Frontal cortex (tissue), 4 donors: ENCODE data around the gene ADAM12. TPM values are rescaled to one million over a fixed set of nuclear protein-coding genes. Genes with fewer than 3 reads are reported as not detected.
"Not testable (repeated sequence)": the region's sequence is repeated elsewhere in the genome, so short reads cannot be mapped to it uniquely, and the experiment has no call there.

Experiments
- DNase-seq, 2 donors: peaks; one replicate each; pipeline ENCODE4 v3.0.0; 2012; ENCODE audit warnings: low spot score in 2 of 2
- FAIRE-seq: peaks from 2 replicates; lab custom pipeline; 2012; peaks lifted over from hg19 to GRCh38; lab: Jason Lieb, UNC
- total RNA-seq: library from RNA; depleted of rRNA; stranded (reverse); fragments of >200 nt; gene quantifications from one replicate; pipeline ENCODE4 v1.2.3, GENCODE V29; 2014
- donor health status: control.
- donor health status: control.
- donor health status: control.

The ADAM12 gene
- total RNA-seq, 1 donor from 2014 or later, result 2.9 TPM

GRCh38 chr10:126375926-126376554 is 12.2 kb downstream of the ADAM12 start:
- FAIRE-seq, result no peak

DNA sequence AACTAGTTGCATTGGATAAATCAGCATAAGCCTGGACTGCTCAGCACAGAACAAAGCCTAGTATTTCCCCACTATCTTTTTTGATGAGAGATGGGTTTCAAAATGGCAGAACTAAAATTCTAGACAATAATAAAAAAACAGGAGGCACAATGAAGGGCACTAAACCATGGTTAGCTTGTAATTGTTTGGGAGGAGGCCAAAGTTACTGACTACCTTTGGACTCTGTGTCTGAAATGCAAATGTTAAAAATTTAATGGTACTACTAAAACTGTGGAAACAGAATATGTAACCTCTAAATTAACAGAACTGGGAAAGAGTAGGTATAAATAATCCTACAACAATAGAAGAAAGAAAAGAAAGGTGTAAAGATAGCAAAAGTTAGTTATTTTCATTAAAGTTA is 13.0 kb downstream of the ADAM12 start:
- no peak for FAIRE-seq
- DNase-seq, result no peak

More at GRCh38 chr10:126375926-126376554, 12.2 kb downstream of the ADAM12 start:
- no peak for DNase-seq

GRCh38 chr10:126374435-126374834 is 13.8 kb downstream of the ADAM12 start:
- no peak for DNase-seq
- FAIRE-seq, result no peak

DNA sequence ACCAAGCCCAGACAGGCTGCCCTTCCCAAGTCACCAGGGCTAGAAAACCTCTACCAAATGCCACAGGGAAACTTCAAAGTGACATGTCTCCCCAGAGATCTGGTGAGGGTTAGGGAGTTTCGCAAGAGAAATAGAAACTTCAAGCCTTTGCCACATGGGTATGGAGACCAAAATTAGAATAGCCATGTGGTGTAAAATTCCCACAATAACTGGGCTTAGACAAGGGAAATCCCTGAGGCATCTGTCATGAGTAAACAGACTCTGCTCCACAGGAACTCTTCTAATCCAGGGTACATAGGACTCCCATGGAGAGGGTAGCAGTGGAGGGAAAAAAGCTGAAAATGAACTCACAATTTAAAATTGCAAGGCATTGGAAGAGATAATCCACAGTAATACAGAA is 14.3 kb downstream of the ADAM12 start:
- DNase-seq (no peak), FAIRE-seq (no peak)

- no peak for DNase-seq
- FAIRE-seq, result no peak
Measured at GRCh38 chr10:126373147-126373546, 15.1 kb downstream of the ADAM12 start.

DNA sequence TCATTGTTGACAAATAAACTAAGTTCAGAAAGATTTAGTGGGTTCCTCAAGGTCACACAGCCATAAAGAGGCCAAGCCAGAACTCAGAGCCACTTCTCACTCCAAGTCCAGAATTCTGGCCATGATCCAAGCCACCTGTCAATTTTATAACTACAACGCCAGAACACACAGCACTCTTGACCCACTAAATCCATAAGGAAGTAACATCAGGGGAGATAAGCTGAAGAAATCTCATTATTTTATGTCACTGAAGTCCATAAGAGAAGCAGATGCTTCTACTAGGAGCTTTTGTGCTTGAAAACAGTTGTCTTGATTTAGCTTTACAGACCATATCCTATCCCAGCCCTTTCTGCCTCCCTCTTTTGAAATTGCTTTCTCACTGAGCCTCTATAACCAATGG is 15.9 kb downstream of the ADAM12 start:
- DNase-seq (no peak), FAIRE-seq (no peak)

DNA sequence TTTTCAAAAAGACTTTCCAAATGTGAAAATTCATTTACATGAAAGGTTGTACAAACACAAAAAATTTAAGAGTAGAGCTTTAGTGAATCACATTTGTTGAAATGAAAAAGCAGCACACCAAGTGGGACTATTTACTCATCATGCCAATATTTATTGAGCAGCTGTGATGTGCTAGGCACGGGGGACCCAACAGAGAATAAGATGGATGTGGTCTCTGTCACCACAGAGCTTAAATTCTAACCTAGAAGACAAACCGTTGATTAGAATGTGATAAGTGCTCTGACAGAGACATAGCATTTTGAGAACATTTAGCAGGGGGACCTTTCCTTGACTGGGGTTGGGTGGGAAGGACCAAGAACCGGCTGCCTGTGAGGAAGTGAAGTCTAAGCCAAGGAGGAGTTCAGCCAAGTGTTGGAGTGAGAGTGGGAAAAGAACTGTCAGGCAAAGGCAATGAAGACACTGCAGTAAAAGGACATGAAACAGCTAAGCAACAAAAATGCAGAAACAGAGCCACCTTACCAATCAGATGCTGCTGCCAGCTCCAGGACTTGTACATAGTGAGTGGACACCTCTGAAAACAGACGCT is 19.1 kb downstream of the ADAM12 start:
- DNase-seq (no peak), FAIRE-seq (no peak)

DNA sequence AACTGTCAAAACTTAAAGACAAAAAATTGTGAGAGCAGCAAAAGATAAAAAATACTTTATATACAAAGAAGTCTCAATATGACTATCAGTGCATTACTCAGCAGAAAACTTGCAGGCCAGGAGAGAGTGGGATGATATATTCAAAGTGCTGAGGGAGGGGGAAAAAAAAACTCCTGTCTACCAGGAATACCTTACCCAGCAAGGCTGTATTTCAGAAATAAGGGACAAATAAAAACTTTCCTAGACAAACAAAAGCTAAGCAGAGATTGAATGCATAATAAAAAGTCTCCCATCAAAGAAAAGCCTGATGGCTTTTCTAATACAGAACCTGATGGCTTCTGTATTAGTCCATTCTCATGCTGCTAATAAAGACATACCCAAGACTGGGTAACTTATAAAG is 31.1 kb downstream of the ADAM12 start:
- FAIRE-seq, result no peak

DNA sequence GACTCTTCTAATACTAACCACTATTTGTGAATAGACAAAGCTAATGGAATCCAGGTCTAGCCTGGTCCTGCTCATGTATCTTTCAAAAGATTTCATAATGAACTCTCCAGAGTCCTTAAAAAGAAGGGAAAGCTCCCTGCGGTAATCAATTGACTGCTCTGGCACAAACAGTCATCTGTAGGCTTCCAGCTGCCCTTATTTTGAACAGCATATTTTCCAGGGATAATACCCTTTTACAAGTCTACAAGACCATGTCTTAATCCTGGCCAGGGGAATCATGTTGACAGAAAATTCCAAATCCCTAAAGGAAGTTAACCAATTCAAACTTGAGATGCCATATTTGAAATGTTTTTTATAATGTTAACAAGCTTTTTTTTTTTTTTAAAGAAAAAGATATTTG is 34.6 kb downstream of the ADAM12 start:
- DNase-seq (no peak), FAIRE-seq (no peak)

More for the DNA sequence above, 31.1 kb downstream of the ADAM12 start:
- DNase-seq, result no peak

DNA sequence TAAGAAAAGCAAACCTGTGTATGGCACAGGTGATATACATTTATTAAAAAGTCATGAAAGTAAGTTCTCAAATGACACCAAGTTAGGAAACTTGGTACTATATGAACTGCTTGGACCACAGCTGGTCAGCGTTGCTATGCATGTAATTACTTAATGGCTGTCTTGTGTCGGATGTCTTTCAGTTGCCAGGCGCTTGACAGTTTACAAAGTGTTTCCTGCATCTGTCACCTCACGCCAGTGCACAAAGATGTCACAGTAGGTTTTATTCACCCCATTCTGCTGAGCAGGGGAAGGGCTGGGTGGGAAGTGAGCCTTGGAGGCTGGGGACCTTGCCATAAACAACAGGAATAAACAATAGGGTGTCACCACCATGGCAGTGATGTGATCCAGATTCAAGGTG is 35.8 kb downstream of the ADAM12 start:
- FAIRE-seq (no peak), DNase-seq (no peak)

- DNase-seq (no peak), FAIRE-seq (no peak)
Measured at GRCh38 chr10:126351021-126351420, 37.3 kb downstream of the ADAM12 start.

DNA sequence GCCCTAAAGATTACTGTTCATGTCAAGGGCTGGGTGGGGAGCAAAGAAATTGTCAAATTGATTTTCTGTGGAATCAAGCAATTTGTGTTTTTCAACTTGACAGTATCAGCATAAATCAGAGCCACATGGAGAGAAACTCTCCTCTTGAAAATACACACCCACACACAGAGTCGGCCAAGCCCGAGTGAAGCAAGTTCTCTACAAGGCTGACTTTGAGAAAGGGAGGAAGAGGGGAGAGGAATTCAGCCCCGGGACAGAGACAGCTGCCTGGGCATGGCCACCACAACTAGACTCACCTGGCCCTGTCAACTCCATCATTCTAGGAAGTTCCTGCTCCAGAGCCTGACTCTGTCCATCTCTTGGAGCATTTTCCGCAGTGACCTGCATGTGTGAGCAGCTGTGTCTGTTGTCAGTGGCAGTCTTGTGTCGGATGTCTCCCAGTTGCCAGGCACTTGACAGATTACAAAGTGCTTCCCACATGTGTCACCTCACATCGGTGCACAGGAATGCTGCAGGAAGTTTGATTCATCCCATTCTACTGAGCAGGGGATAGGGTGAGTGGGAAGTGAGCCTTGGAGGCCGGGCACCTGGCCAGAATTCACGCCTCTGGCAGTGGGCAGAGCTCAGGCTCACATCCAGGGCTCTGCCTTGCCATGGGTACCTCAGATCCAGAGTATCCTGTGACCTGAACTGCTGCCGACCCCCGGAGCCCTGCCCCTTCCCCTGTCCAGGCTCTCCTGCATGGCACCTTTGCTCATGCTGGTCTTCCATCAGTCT is 37.9 kb downstream of the ADAM12 start:
- FAIRE-seq, result no peak
- DNase-seq, result peak in 1 of 2 donors; percentile 18

GRCh38 chr10:126349676-126350075 is 38.6 kb downstream of the ADAM12 start:
- no peak for DNase-seq
- FAIRE-seq, result no peak

- FAIRE-seq (no peak), DNase-seq (peak in 1 of 2 donors; percentile 6)
Measured at GRCh38 chr10:126349101-126349500, 39.2 kb downstream of the ADAM12 start.

DNA sequence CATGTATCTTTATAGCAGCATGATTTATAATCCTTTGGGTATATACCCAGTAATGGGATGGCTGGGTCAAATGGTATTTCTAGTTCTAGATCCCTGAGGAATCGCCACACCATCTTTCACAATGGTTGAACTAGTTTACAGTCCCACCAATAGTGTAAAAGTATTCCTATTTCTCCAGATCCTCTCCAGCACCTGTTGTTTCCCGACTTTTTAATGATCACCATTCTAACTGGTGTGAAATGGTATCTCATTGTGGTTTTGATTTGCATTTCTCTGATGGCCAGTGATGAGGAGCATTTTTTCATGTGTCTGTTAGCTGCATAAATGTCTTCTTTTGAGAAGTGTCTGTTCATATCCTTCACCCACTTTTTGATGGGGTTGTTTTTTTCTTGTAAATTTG is 44.8 kb downstream of the ADAM12 start:
- FAIRE-seq, DNase-seq: not testable (repeated sequence)

GRCh38 chr10:126342680-126343079 is 45.6 kb downstream of the ADAM12 start:
- FAIRE-seq, result no peak

DNA sequence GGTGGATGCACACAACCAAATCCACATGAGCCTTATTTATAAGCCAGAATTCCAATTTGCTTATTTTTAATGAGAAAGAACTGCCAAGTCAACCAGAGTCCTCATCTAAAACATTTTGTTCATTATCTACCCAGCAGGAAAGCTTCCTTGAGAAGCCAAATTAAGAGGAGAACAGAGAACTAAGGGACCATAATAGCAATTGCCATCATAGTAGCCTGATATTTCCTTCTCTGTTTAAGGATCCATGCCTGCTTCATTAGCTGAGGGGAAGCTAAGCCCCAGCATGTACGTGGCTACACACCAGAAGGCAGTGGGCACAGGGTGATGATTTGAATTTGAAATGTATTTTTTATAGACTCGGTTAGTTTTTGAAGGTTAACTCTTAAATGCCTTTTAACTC is 46.8 kb downstream of the ADAM12 start:
- FAIRE-seq (no peak), DNase-seq (no peak)

More at GRCh38 chr10:126342680-126343079, 45.6 kb downstream of the ADAM12 start:
- no peak for DNase-seq

DNA sequence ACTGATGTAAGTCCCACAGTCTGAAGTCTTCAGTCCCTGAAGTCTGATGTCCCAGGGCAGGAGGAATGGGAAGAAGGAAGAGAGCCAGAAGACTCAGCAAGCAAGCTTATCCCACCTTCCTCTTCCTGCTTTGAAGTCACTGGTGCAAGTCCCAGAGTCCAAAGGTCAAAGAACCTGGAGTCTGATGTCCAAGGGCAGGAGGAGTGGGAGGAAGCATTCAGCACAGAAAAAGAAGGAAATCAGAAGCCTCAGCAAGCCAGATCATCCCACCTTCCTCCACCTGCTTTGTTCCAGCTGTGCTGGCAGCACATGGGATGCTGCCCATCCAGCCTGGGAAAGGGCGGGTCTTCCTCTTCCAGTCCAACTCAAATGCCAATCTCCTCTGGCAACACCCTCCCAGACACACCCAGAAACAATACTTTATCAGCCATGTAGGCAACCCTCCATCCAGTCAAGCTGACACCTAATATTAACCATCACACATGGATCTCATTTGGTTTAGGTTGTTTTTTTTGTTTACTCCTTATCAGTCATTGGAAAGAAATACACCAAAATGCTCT is 50.9 kb downstream of the ADAM12 start:
- DNase-seq (no peak), FAIRE-seq (no peak)

DNA sequence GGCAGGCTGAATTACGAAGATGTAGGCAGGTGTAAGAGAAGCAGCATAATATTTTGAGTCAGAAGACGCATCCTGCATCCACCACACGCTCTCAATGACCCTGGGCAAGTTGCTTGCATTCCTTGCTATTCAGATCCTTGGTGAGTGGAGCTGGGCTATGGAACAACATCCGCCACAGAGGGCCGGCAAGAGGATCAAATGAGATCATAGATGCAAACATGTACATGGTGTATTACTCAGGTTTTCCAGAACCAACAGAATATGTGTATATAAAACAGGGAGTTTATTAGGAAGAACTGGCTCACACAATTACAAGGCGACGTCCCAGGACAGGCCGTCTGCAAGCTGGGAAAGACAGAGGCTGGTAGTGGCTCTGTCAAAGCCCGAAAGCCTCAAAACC is 51.5 kb downstream of the ADAM12 start:
- FAIRE-seq, result no peak
- DNase-seq, result no peak

DNA sequence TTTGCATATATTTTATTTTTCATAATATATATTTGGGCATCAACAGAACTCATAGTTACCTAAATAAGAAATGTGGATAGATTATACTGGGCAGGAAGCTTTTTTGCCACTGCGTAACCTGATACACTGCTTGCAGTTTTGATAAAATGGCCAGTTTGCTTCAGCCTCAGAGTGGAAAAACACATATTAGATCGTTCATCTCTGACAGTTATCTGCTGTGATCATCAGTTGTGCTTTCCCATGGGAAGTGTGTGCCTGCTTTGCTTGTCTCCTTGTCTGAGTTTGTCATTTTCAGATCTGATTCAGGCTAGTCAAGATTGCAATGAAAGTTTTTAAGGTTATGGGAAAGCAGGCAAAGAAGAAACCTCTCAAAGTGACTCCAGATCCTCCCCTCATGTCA is 54.0 kb downstream of the ADAM12 start:
- FAIRE-seq (no peak), DNase-seq (no peak)

GRCh38 chr10:126332576-126332975 is 55.7 kb downstream of the ADAM12 start:
- FAIRE-seq, result no peak
- DNase-seq, result no peak
